ENCODE data around the gene TCF4.
A peak's percentile ranks its signal among the peaks of the same experiment; 100 is the strongest.

The TCF4 gene

DNA sequence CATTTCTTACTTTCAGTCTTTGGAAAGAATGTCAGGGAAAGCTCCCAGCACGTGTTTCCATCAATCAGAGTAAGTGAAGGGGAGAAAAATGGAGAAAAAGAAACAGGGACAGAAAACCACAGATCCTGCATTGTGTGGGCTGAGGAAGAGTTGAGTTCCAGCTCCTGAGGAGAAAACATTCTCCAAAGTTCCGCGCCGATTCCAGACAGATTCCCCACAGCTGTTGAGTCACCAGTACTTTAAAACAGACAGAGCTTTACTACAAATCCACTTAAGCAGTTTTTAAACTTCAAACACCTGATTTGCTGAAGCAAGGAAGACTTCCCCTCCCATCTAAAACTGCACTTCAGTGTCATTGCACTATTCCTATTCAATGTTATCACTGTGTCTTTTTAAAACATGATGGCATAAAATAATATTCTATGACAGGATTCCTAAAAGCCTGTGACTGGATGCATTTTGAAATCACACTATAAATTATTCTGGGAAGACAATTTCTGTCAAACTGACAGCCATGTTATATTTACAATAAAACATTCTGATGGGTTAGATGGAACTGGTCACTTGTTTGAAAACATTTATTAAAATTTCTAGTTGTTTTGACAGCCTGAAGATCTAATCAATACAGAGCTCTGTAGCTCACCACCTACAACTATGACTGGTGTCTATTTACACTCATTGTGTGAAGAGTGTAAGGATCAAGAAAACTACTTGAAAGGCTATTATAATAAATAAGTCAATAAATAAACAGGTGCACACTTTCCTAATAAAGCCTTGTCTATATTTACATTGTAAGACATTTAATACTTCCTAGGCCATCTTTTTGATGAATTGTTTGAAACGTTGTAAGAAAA, 40.9 kb downstream of the TCF4 start:
- no peak for DNase-seq (ENCODE audit: low read depth, low spot score)

DNA sequence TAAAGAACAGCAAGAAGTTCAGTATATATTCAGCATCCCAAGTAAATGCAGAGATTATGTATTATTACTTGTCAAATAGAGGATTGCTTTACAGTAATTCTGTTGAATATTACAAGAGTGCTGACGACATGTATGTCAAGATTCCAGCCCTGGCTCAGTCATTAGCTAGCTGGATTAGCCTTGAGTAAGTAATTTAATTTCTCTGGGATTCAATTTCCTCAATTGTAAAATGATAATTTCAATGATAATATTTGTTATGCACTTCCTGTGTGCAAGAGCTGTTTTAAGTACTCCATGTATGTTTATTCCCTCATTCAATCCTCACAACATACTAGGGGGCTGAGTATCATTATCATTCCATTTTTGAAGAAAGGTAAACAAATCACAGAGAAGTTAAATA, 44.0 kb downstream of the TCF4 start:
- no peak for DNase-seq (ENCODE audit: low read depth, low spot score)

DNA sequence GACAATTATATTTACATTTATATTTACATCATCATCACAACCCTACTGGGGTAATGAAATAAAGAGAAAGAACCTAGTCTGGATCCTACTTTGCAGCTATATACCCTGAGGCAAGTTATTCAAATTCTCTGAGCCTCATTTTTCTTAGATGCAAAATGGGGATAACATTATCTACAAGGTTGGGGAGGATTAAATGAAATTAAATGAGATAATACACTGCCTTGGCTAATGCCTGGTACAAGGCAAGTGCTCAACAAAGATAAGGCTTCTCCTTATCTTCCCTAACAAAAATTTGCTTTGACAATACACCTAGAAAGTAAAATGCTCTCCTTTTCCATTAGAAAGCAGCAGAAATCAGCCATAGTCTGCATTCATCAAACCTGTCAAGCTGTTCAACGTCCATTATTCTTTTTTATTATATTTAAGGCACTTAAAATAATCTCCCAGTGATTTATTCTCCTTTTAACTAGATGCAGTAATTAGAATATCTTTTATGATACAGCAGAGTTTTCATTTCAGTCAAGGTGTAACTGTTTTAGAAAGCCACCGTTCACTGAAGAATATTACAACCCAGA, 44.8 kb downstream of the TCF4 start:
- DNase-seq (ENCODE audit: low read depth, low spot score), result no peak

DNA sequence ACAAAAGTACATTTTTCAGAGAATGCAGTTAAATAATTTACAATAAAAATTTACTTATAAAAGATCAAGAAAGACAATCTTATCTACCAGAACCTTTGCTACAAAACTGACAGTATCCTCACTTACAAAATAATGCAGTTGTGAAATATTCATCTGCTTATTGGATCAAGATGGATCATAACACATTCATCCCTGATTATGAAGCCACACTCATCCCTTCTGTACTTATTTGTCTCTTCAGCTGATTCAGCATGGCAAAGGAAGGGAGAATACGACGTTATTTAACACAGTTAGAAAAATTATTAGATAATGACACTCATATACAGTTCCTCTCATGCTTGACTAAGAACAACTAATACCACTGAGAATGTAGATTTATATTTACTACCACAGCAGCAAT, 46.4 kb downstream of the TCF4 start:
- no peak for DNase-seq (ENCODE audit: low read depth, low spot score)

DNA sequence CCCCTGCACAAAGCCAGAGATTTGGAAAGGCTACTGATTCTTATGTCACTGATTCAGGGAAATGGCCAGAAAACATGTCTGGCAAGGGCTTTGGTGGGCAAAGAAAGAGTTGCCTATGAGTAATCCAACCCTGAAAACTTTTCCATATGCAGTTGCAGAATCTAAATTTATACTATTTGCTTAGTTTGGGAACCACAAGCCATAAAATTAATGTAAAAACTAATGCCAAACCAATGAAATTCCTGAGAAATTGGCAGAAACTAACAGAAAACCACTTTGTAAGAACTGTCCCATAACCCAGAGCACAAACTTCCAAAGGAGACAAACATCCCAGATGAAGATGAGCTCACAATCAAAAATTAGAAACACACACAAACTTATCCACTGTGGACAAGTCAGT, 48.8 kb downstream of the TCF4 start:
- no peak for DNase-seq (ENCODE audit: low read depth, low spot score)

DNA sequence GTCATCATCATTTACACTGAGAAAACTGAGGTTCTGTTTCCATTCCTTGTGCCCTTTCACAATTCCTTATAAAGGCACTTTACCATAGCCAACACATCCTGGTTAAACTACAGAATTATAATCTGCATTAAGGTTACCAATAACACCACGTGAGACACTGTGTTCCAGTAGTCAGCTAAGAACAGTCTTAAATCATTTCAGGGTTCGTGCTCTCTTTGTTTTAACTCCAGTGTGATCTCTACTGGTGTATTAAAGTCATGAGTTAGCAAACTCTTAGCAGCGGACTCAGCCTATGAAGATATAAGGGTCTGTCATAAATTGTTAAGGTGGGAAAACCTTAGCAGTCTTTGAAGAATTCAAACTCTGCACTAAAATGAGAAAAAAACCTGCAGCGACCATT, 53.0 kb downstream of the TCF4 start:
- DNase-seq (ENCODE audit: low read depth, low spot score), result no peak

DNA sequence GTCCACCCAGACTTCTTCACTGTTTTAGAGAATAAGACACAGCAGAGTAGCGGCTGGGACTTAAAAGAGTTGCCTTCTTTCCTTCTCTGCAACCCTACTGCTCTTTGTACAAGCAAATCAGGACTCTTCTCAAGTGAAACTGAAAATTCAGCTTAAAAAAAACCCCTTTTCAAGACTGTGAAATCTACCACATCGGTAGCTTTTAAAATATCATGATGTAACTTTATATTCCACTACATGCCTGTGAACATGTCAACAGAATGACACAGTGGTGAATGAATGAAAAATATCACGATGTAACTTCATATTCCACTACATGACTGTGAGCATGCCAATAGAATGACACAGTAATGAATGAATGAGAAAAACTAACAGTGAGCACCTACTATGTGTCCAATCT, 53.4 kb downstream of the TCF4 start:
- no peak for DNase-seq (ENCODE audit: low read depth, low spot score)

DNA sequence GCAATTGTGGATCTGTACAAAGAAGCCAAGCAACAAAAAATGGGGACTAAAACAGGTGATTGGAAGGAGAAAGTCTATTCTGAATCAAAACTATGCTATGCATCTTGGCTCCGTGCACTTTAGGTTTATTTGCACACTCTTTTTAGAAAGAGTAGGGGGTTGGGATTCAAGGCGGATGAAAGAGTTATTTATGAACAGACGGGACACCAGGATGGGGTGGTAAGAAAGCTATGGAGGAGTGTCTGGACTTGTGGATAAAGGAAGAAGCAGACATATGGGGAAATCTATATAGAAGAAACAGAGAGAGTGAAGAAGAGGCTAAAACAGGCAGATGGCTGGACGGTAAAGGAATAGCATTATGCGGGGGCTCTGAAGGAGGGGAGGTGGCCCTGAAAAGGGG, 57.8 kb downstream of the TCF4 start:
- no peak for DNase-seq (ENCODE audit: low read depth, low spot score)

DNA sequence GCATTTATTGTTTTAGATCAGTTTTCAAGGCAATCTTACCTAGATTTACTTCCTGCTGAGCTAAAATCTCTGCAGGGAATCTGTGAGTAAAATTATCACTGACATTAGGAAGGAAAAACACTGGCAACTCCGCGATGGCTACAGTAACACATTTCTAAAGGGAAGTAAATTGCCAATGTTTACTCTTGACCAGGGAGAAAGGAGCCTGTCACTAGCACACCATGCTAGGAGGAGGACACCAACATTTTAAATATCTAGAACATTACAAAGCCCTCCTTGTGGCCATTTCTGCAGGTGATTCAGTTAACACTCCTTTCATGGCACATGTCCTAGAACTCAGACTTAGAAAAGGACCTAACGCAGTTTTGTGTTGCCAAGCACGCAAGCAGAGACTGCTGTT, 58.4 kb downstream of the TCF4 start:
- no peak for DNase-seq (ENCODE audit: low read depth, low spot score)

DNA sequence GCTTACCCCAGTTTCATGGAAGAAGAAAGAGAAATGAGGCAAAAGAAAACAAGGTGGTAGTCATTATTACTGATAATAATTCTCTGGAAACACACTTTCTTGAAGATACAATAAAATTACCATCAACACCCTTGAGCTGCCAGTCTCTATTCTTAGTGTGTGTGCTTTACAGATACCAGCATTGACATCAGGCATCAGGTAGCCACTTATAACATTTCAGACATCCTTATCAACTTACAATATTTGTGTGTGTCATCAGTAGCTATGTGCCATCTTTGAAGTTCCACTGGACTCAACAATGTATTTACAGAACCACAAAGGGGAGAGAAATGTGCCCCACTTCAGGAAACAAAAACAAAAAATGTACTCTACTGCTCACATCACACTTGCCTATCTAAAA, 62.1 kb downstream of the TCF4 start:
- no peak for DNase-seq (ENCODE audit: low read depth, low spot score)

DNA sequence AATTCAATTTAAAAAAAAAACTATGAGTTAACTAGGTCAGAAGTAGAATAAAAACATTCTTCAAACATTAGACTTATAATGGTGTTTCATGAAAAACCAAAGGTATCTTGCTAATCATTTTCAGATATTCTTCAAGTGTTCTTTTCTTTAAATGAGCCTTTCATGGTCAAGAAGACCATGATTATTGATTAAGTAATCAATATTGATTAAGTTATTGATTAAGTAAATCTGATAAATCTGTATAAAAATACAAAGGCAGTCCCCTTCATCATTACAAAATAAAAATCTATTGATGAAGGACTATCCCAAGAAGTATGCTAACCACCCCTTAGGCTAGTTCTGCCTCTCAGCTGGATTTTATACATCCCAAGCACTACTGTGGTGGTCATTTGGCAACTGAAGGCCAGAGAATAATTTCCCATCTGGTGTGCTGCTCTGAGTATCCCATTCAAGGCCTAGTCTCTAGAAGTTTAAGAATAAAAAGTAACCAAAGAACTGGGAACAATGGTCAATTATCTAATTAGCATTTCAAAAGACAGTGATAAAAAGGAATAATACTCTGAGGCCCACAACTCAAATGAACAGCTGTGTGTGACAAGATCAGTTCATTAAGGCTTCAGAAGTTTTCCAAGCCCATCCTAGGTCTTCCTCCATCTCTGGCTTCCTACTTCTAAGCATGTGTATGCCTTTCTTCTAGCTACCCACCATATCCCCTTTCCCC, 63.5 kb downstream of the TCF4 start:
- DNase-seq (ENCODE audit: low read depth, low spot score), result no peak

DNA sequence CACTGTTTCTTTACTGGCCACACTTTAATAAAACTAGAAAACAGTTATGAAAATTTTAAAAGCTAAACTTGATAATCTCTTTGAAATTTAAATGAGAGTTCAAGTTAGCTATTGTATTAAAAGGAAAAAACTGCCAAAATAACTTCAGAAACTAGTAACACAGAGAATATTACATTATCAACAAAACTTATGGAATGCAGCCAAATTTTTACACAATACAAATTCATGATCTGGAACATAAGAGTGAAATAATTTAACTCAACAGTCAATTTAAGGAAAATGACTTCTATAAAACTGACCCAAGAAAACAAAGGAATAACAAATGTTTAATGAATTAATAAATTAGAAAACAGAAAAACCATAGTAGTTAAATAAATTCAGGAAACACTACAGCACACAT, 65.0 kb downstream of the TCF4 start:
- no peak for DNase-seq (ENCODE audit: low read depth, low spot score)

DNA sequence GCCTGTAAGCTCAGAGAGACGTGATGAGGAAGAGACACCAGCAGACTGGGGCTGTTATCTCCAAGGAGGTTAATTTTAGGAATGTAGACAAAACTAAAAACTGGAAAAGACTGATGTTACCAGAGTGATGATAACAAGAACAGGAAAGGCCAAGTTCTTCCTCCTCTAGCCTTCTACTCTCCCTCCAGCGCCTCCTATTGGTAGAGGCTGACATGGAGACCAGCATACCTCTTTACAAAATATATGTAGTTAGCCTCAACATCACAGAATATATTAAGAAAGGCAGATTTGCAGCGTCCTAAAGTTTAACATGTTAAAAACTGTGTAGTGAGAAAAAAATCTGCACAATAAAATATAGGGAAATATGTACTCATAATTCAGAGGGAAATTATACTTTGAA, 66.0 kb downstream of the TCF4 start:
- DNase-seq (ENCODE audit: low read depth, low spot score), result no peak

DNA sequence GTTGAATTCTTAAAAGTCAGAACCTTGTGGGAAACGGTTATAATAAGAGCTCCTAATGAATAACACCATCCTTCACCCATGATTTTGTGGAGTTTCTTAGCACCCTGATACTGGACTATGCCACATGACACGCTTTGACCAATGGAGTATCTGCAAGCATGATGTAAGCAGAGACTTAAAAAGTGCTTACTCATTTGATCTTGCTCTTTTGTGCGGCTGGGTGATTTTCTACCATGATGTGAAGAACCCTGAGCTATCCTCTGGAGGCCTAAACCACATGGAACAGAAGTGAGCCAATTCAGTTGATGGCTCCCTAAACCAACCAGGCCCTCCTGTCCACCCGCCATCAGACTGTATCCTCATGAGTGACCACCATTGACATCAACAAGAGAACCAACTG, 70.9 kb downstream of the TCF4 start:
- no peak for DNase-seq (ENCODE audit: low read depth, low spot score)

DNA sequence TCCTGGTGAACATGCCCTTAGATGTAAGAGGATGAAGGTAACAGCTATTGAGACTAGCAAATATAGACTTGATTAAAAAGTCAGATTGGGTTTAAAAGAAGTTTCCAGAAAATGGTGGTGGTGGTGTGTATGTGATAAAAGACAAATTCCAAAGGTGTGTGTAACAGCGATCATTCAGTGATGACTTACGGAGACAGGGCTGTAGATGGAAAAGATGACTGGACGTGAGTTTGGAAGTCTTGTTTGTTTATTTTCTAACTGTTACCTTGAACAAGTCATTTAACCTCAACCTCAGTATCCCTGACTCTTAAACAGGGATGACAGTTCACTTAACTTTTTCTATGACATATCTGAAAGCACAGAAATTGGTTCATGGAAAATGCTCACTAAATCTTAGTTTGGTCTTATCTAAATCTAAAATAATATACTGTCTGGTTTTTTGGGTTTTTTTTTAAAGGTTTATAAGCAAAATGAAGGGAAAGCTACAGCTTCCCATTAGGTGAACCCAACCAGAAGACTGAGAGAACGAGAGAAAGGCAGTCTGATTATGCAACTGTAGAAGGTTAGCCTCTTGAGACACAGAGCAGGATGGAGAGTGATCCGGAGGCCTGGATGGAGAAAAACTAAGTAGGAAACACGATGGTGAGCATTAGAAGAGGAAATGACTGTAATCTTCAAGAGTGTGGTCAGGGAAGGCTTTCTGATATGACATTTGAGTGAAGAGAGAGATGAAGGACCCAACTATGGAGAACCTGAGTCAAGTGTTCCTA, 71.9 kb downstream of the TCF4 start:
- DNase-seq (ENCODE audit: low read depth, low spot score), result no peak

DNA sequence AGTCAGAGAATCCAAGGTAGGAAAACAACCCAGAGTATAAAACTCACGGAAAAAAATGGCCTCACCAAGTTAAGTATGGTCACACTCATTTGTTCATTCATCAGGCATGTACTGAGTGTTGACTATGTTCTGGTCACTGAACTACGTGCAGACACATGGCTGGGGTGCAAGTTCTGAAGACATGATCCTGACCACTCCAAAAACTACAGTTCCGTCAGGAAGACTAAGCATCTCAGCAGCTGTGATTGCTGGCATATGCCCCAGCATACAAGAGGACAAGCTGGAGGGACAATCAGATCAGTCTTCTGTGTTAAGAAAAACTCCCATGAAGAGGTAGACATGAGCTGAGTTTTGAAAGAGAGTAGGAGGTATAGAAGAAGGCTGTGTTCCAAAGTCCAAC, 72.8 kb downstream of the TCF4 start:
- no peak for DNase-seq (ENCODE audit: low read depth, low spot score)

DNA sequence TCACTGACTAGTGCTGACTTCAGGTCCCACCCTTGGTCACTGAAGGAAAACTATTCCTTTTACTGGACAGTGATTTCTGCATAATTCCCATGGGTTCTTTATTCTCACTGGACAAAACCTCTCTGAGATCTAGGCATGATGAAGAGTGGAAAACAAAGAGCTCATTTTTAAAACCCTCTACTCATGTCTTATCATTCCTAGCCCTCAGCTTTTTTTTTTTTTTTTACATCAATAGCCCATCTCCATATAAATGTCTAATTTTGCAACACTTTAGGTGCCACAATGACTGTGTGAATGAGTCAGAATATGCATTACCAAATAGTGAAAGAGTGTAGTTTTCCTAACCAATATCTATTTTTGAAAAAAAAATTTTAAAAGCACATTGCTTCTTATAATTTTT, 74.8 kb downstream of the TCF4 start:
- no peak for DNase-seq (ENCODE audit: low read depth, low spot score)

DNA sequence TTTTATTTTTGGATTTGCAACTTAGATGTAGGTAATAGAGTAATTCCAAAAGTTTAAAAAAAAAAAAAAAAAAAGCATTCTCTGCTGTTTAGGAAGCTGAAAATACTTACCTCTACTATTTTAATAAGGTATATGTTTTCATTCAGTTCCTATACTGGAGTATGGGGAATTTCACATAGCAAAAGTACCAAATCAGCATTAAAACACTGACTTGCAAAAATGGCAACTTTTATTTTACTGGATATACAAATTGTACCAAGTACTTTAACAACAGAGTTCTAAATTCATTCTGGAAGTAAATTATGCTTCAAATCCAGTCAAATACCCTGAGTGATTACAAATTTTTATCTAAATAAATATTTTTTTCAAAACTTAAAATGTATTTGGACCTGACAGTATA, 76.7 kb downstream of the TCF4 start:
- DNase-seq (ENCODE audit: low read depth, low spot score), result no peak

DNA sequence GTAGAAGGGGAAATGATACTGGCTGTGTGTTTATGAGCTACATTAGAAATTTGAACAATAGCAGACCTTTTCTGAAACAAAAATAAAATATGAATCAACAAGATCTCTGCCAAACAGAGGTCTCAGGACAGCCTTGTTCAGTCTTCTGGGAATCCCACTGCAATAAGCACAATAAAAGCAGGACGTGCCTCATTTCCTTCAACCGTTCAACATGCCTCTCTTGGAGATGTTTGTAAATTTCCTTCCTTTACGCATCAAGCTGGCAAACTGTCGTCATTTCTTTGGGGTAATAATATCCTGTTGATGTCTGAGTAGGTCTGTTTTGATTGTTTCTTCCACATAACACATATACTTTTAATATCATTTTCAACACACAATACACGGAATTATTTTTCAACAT, 77.2 kb downstream of the TCF4 start:
- peak; percentile 59 for DNase-seq (ENCODE audit: low read depth, low spot score)

DNA sequence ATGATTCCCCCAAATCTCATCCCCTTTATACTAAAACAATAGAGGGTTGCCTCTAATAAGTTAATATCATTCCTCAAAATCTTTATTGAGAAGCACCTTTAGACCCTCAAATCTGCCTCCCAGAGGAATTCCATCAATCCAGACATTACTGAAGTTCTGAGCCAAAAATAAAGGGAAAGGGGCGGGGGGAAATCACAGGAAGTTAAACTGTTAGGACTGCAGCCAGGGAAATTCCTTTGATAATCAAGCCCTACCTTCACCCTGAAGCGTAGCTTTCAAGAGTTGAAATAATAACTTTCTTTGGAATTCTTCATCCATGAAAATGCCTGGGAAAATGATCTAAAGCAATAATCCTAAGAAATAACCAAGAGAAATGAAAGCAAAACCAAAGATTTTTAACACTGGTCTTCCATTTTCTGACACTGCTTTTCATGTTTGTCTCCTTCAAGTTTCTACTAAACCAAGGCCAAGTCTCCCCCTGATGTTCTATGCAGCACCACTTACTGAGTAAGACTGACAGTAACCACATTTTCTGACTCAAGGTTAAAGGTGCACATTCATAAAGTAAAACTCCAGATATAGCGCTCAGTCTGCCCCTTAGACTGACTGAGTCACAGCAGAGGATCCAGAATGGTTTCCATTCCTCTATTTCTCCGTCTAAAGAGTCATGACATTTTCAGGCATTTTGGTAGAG, 78.2 kb downstream of the TCF4 start:
- DNase-seq (ENCODE audit: low read depth, low spot score), result peak; percentile 24

DNA sequence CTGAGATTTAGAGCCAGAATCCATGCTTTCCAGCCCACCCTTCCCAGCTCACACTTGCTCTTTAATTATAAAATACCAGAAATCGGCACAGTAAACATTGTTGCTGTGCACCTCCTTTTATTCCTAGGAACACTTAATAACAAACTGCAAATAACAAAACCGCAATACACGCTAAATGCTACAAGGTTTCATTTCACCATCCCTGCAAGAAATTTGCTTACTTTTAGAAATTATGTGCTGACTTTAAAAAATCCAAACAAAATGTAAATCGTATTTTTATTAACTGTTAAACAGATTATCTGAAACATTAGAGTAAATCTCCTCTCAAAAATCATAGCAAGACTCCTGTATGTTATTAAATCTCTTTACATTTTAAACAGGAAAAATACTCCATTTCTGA, 79.3 kb downstream of the TCF4 start:
- DNase-seq (ENCODE audit: low read depth, low spot score), result no peak

DNA sequence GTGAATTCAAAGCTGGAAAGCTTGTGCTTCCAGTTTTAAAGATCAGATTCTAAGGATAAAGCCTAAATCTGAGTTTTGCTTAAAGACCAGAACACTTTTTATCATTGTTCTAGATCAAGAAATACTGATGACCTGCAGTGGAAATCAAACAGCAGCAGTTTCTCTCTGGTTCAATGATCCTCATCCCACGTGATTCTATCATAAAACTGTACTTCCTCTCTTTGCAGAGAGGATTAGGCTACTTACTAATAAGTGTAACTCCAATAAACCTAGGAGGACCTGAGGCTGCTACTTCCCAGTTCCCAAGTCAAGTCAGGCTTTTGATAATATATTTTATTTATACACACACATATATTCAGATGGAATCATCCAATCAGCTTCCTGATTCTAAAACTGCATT, 81.9 kb downstream of the TCF4 start:
- DNase-seq (ENCODE audit: low read depth, low spot score), result no peak

Data from brain pericyte (primary cell).